ENCODE measurements around the gene NIF3L1.
"Not testable (repeated sequence)": the region's sequence is repeated elsewhere in the genome, so short reads cannot be mapped to it uniquely, and the experiment has no call there.

NIF3L1 gene

DNA sequence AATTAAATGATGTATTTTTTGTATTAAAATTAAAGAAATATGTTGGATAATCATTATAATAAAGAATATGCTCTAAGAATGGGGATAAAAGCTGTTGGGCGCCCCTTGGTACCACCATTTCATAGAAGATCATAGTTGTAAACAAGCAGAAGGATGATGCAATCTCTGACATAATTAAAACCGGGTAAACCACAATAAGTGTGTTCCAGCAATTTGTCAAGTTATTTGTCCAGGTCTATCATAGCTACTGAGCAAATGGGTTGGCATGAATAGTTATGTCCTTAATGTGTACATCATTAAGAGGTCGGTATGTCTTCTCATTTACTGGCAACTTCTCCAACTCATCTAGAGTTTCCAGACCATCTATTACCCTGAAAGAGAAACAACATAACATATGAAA, 18.0 kb upstream of the NIF3L1 start:
- DNase-seq (ENCODE audit: low read depth) = no peak

- DNase-seq (ENCODE audit: low read depth) = no peak
Measured at GRCh38 chr2:200873560-200873959, 15.6 kb upstream of the NIF3L1 start.

DNA sequence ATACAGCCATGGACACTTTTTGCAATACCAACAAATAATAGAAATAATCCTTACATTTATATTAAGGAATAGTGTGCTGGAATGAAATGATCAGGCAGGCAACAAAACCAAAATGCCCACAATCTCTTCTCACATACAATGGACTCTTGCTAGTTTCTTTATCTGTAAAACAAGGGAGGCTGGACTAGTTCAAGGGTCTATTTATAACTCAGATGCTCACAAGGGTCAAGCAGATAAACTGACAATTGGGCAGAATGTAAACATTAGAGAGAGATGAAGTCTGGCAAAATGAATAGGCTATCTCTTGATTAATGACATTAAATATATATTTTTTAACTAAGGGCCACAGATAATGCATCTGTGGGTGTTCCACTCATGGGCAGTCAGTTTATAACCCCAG, 11.7 kb upstream of the NIF3L1 start:
- DNase-seq (ENCODE audit: low read depth) = no peak

DNA sequence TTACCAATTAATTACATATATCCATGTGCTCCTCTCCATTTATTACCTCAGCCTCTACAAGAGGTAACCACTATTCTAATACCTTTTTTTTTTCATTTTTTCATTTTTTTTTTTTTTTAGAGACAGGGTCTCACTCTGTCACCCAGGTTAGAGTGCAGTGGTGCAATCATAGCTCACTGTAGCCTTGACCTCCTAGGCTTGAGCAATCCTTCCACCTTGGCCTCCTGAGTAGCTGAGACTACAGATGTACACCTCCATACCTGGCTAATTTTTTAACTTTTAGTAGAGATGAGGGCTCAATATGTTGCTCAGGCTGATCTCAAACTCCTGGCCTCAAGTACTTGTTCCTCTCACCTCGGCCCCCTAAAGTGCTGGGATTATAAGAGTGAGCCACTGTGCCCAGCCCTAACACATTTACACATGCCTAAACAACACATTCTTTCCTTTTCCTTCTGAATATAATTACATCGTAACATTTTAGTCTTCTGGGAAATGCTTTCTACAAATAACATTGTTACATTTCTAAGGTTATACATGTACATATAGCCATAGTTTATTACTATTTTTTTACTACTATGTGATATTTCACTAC, 10.8 kb upstream of the NIF3L1 start:
- DNase-seq (ENCODE audit: low read depth) = no peak

DNA sequence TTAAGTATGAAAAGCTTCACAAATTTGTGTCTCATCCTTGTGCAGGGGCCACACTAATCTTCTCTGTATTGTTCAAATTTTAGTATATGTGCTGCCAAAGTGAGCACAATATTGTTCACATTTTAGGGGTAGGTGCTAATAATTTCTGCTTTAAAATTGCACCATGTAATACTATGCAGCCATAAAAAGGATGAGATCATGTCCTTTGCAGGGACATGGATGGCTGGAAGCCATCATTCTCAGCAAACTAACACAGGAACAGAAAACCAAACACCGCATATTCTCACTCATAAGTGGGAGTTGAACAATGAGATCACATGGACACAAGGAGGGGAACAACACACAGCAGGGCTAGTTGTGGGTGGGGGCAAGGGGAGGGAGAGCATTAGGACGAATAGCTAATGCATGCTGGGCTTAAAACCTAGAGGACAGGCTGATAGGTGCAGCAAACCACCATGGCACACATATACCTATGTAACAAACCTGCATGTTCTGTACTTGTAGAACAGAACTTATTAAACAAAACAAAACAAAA, 7.4 kb upstream of the NIF3L1 start:
- not testable (repeated sequence) for DNase-seq (ENCODE audit: low read depth)

GRCh38 chr2:200899482-200899881, 10.3 kb downstream of the NIF3L1 start:
- DNase-seq (ENCODE audit: low read depth) = no peak

- DNase-seq (ENCODE audit: low read depth) = peak; percentile 51
Measured at GRCh38 chr2:200901459-200902072, 12.4 kb downstream of the NIF3L1 start.

- DNase-seq (ENCODE audit: low read depth) = peak; percentile 1
Measured at GRCh38 chr2:200905618-200906296, 16.6 kb downstream of the NIF3L1 start.

DNA sequence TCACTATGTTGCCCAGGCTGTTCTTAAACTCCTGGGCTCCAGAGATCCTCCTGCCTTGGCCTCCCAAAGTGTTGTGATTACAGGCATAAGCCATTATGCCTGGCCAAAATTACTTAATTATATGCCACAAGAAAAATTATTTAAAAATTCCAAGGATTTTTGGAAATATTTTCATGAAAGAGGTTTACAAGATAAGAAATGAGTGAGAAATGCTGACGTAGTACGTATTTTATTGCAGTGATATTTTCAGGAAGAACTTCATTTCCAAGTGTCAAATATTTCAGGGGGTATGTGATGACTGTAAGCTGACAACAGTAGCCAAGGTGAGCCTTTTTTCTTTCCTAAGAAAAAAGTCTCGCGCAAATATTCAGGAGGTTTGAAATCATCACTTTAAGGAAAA, 20.8 kb downstream of the NIF3L1 start:
- DNase-seq (ENCODE audit: low read depth) = no peak

GRCh38 chr2:200913654-200914053, 24.5 kb downstream of the NIF3L1 start:
- no peak for DNase-seq (ENCODE audit: low read depth)

DNA sequence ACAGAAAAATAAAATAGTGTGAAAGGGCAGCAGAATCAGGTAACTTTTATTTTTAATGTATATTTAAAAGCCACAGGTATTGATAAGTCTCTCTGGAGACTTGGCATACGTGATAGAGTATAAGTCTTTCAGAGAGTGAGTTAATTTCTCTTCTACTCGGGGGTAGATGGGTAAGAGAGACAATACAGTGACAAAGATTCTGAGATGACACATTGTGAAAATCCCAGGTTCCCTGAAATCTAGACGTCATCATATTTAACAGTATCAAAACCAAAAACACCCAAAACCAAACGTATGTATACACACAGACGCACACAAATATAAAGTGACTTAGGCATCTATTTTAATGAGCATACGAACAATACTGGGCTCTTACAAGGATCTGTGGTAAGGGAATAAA, 33.3 kb downstream of the NIF3L1 start:
- DNase-seq (ENCODE audit: low read depth) = no peak

DNA sequence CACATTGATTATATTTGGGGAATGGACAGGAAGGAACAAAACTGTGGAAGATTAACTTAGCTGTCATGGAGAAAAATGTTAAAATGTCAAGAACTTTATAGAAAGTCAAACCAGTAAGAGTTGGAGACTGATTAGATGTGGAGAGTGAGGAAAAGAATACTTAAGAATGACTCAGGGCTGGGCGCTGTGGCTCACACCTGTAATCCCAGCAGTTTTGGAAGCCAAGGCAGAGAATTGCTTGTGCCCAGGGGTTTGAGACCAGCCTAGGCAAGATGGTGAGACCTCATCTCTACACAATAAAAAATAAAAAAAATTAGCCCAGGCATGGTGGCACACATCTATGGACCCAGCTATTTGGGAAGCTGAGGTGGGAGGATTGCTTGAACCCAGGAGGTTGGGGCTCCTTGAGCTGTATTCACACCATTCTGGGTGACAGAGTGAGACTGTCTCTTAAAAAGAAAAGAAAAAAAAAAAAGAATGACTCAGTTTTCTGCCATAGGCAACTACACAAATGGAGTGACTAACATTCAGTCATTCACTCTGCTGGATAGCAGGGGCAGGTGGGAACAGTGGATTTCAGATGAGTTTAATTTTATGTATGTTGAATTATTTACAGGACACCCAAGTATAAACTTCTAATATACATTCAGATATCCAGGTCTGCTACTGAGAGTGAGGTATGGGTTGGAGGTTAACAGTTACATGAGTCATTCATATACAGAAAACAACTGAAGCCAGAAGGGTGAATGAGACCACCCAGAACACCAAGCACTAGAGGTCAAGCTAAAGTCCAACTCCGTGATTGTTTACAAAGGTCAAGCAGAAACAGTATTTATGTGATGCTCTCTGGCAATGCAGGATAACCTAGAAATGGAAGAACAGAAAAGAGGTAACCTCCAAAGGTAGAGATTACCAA, 40.4 kb downstream of the NIF3L1 start:
- no peak for DNase-seq (ENCODE audit: low read depth)

- no peak for DNase-seq (ENCODE audit: low read depth)
Measured at GRCh38 chr2:200930947-200931626, 41.9 kb downstream of the NIF3L1 start.

DNA sequence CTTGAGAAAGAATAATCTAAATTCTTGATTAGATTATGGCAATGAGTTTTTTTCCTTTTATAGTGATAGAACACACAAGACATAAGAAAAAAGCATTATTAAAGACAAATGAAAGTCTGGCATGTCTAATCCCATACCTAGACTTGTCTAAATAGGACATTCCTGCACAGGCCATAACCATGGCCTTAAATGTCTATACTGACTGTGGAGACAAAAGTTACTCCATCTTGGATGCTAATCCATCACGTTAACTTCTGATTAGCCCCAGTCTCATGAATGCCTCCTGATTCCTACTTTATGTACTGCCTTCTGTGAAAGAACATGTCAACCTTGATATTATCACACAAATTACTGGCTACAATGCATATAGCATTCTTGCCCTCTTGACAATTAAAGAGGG, 50.7 kb downstream of the NIF3L1 start:
- DNase-seq (ENCODE audit: low read depth) = no peak

DNA sequence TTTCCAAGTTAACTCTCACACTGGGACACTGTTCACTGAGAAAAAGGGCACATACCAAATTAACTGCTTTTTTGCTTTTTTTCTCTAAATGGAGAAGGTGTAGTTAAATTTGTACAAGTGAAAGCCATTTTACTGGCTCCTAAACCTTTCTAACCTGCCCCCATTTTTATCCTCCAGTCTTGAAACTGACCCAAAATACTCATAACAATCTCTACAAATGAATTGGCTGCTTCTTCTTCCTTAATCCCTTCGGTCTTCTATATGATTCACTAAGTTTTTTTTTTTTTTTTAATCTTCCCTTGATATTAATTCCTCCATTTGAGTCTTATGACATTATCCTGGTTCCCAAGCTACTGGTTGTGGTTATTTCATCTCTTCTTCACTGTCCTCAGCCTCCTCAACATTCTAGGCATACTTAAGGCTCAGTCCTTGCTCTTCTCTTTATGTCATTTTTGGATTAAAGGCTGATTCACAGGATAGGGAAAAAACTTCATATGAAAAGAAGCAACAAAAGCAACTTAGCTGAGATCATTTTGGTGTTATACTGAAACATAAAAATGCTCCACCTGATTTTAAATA, 54.4 kb downstream of the NIF3L1 start:
- no peak for DNase-seq (ENCODE audit: low read depth)

GRCh38 chr2:200944467-200945394, 55.6 kb downstream of the NIF3L1 start:
- no peak for DNase-seq (ENCODE audit: low read depth)

DNA sequence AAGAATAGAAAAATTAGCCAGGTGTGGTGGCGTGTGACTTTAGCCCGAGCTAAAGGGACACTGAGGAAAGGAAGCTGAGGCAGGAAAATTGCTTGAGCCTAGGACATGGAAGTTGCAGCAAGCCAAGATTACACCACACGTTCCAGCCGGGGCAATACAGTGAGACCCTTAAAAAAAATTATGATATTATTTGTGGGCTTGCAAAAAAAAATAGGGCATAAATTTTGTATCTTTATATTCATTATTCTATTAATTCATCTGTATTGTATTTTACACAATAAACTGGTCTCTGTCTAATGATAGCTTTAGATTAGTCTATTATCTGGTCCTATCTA, 56.2 kb downstream of the NIF3L1 start:
- no peak for DNase-seq (ENCODE audit: low read depth)

GRCh38 chr2:200950378-200950777, 61.2 kb downstream of the NIF3L1 start:
- no peak for DNase-seq (ENCODE audit: low read depth)

Measured in T-helper 22 cell (primary cell).